SU-DHL-6 (cell line): ENCODE data around the gene KCNH1.

Experiments used
- EZH2phosphoT487 ChIP-seq: fragments of 200-600 bp; sonication (generic), shearing (Covaris generic); conservative IDR thresholded peaks from 2 replicates; pipeline ENCODE4 v1.6.1; 2018; ENCODE audit warnings: mild to moderate bottlenecking, antibody characterized with exemption, low read length, moderate library complexity, mixed read lengths
- TF ChIP-seq, protein P1 (sequence below): fragments of 200-600 bp; sonication (generic); IDR thresholded peaks from one replicate; pipeline ENCODE4 v1.5.1; 2017; ENCODE audit warnings: antibody characterized with exemption, mild to moderate bottlenecking, low read length, moderate library complexity; ENCODE audit not compliant: insufficient read depth, poor library complexity, severe bottlenecking

GRCh38 chr1:210797422-210797821 lies 336.5 kb downstream of the KCNH1 start:
- TF ChIP-seq, protein P1, sequence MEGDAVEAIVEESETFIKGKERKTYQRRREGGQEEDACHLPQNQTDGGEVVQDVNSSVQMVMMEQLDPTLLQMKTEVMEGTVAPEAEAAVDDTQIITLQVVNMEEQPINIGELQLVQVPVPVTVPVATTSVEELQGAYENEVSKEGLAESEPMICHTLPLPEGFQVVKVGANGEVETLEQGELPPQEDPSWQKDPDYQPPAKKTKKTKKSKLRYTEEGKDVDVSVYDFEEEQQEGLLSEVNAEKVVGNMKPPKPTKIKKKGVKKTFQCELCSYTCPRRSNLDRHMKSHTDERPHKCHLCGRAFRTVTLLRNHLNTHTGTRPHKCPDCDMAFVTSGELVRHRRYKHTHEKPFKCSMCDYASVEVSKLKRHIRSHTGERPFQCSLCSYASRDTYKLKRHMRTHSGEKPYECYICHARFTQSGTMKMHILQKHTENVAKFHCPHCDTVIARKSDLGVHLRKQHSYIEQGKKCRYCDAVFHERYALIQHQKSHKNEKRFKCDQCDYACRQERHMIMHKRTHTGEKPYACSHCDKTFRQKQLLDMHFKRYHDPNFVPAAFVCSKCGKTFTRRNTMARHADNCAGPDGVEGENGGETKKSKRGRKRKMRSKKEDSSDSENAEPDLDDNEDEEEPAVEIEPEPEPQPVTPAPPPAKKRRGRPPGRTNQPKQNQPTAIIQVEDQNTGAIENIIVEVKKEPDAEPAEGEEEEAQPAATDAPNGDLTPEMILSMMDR: no peak
- TF ChIP-seq EZH2phosphoT487: no peak
